Mesenchymal stem cell (in vitro differentiated cells and primary cell): ENCODE data around the gene NDFIP2.

Experiments used
- DNase-seq: peaks from one replicate; pipeline ENCODE4 v3.0.0-alpha.2; 2013
- H2AFZ ChIP-seq: one replicate; pipeline ENCODE4 v1.6.1; 2013; ENCODE audit warnings: low read depth, mild to moderate bottlenecking, control low read depth, inconsistent platforms, low read length, moderate library complexity
- H2AK5ac ChIP-seq: 2 replicates; pipeline ENCODE4 v1.6.1; 2013; ENCODE audit warnings: low read length, moderate library complexity, mild to moderate bottlenecking, inconsistent platforms; ENCODE audit not compliant: severe bottlenecking
- H2BK120ac ChIP-seq: one replicate; pipeline ENCODE4 v1.6.1; 2013; ENCODE audit warnings: low read depth, mild to moderate bottlenecking, inconsistent platforms, low read length, moderate library complexity
- H2BK12ac ChIP-seq, 2 experiments: one replicate each; pipeline ENCODE4 v1.6.1; 2013; ENCODE audit warnings: inconsistent platforms in 2 of 2, low read length in 2 of 2, mild to moderate bottlenecking in 2 of 2, moderate library complexity in 2 of 2, control low read depth in 1 of 2
- H2BK15ac ChIP-seq: one replicate; pipeline ENCODE4 v1.6.1; 2013; ENCODE audit warnings: mild to moderate bottlenecking, low read depth, inconsistent platforms; ENCODE audit not compliant: poor library complexity, severe bottlenecking
- H2BK5ac ChIP-seq: 2 replicates; pipeline ENCODE4 v1.6.1; 2013; ENCODE audit warnings: low read depth, mild to moderate bottlenecking, low read length, control low read depth, inconsistent platforms; ENCODE audit not compliant: poor library complexity, severe bottlenecking
- H3K14ac ChIP-seq, 2 experiments: one replicate each; pipeline ENCODE4 v1.6.1; 2013; ENCODE audit warnings: inconsistent platforms in 2 of 2, low read length in 2 of 2, control low read depth in 1 of 2, mild to moderate bottlenecking in 1 of 2, moderate library complexity in 1 of 2
- H3K18ac ChIP-seq, 2 experiments: one replicate each; pipeline ENCODE4 v1.6.1; 2013; ENCODE audit warnings: inconsistent platforms in 2 of 2, low read length in 2 of 2, control low read depth in 1 of 2, low read depth in 1 of 2, mild to moderate bottlenecking in 1 of 2
- H3K23ac ChIP-seq, 2 experiments: one replicate each; pipeline ENCODE4 v1.6.1; 2013; ENCODE audit warnings: inconsistent platforms in 2 of 2, low read length in 2 of 2, mild to moderate bottlenecking in 2 of 2, moderate library complexity in 2 of 2, control low read depth in 1 of 2
- H3K27ac ChIP-seq: 2 replicates; pipeline ENCODE4 v1.5.1; 2013; ENCODE audit warnings: mild to moderate bottlenecking, moderate library complexity, low read length, control low read depth, inconsistent platforms; ENCODE audit not compliant: poor library complexity, severe bottlenecking
- H3K27me3 ChIP-seq, 2 experiments: 2 replicates each; pipeline versions ENCODE4 v1.6.1 to v1.7.0; 2013; ENCODE audit warnings: low read length in 2 of 2, mild to moderate bottlenecking in 2 of 2, moderate library complexity in 2 of 2, control low read depth in 1 of 2, inconsistent platforms in 1 of 2; ENCODE audit not compliant: control insufficient read depth in 1 of 2, insufficient read depth in 1 of 2
- H3K36me3 ChIP-seq, 2 experiments: 2 replicates each; pipeline versions ENCODE4 v1.6.1 to v1.7.0; 2013; ENCODE audit warnings: low read length in 2 of 2, control low read depth in 1 of 2, inconsistent platforms in 1 of 2, low read depth in 1 of 2, mild to moderate bottlenecking in 1 of 2; ENCODE audit not compliant: insufficient read depth in 2 of 2, control insufficient read depth in 1 of 2
- H3K4ac ChIP-seq, 2 experiments: one replicate each; pipeline ENCODE4 v1.6.1; 2013; ENCODE audit warnings: inconsistent platforms in 2 of 2, low read length in 2 of 2, mild to moderate bottlenecking in 2 of 2, moderate library complexity in 2 of 2, control low read depth in 1 of 2, low read depth in 1 of 2
- H3K4me1 ChIP-seq: 2 replicates; pipeline ENCODE4 v1.6.1; 2013; ENCODE audit warnings: low read depth, low read length, control low read depth; ENCODE audit not compliant: control insufficient read depth, insufficient read depth
- H3K4me2 ChIP-seq: 2 replicates; pipeline ENCODE4 v1.6.1; 2013; ENCODE audit warnings: low read length, mild to moderate bottlenecking, inconsistent platforms; ENCODE audit not compliant: poor library complexity, severe bottlenecking
- H3K4me3 ChIP-seq, 2 experiments: 2 replicates each; pipeline versions ENCODE4 v1.5.1 to v1.7.0; 2013; ENCODE audit warnings: low read length in 2 of 2, mild to moderate bottlenecking in 2 of 2, control low read depth in 1 of 2, low read depth in 1 of 2; ENCODE audit not compliant: insufficient read depth in 1 of 2
- H3K79me1 ChIP-seq: replicated peaks from 2 replicates; pipeline ENCODE4 v1.6.1; 2013; ENCODE audit warnings: mild to moderate bottlenecking, control low read depth, low read length, inconsistent platforms; ENCODE audit not compliant: poor library complexity, severe bottlenecking
- H3K9ac ChIP-seq: 2 replicates; pipeline ENCODE4 v1.7.0; 2013; ENCODE audit warnings: mild to moderate bottlenecking, low read length, moderate library complexity
- H3K9me3 ChIP-seq: 2 replicates; pipeline ENCODE4 v1.7.0; 2013; ENCODE audit warnings: mild to moderate bottlenecking, low read length; ENCODE audit not compliant: control insufficient read depth
- H4K8ac ChIP-seq: one replicate; pipeline ENCODE4 v1.6.1; 2013; ENCODE audit warnings: inconsistent platforms, mild to moderate bottlenecking, low read length, moderate library complexity
- H4K91ac ChIP-seq: one replicate; pipeline ENCODE4 v1.6.1; 2013; ENCODE audit warnings: mild to moderate bottlenecking, low read length, inconsistent platforms
- WGBS: methylation state at CpG from one replicate; pipeline ENCODE4 v1.1.7; 2013; ENCODE audit warnings: mixed read lengths; 5-methylcytosine and 5-hydroxymethylcytosine counted together

The NDFIP2 gene

DNA sequence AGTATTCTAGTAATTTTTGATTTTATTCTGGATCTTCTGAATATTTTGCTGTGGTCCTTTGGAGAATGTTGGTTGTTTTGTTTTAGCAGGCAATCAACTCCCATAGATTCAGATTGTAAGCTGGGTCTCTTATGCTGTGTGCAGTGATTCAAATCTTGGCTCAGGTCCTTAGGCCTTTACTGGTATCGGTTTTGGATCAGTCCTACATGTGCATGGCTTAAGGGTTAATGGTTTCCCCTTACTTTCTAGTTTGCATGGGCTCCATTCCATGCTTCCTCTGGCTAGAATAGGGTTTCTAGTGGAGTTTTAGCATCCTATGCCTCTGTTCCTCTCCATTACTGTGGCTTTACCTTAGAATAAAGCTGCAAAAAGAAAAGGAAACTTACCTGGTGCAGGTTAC, 16.1 kb downstream of the NDFIP2 start:
- Histone ChIP-seq H3K27me3 (no peaks in the 10 kb centered on the region), H2BK15ac (no peak overlapping the region), H3K9me3 (no peaks in the 10 kb centered on the region), H3K4ac (no peak overlapping the region), H2AK5ac (no peak overlapping the region), H3K36me3 (no peaks in the 10 kb centered on the region), H3K23ac (no peak overlapping the region), H3K4me2 (no peak overlapping the region), H3K14ac (no peak overlapping the region), H3K4me1 (peaks cover 2% of the 10 kb centered on the region), H2BK5ac (no peak overlapping the region), H2BK120ac (no peak overlapping the region), H3K27ac (no peak overlapping the region), H3K9ac (no peak overlapping the region), H4K91ac (no peak overlapping the region), H3K79me1 (no peaks in the 10 kb centered on the region), H4K8ac (no peak overlapping the region), H3K18ac (no peak overlapping the region), H3K4me3 (no peak overlapping the region), H2AFZ (no peak overlapping the region), H2BK12ac (no peak overlapping the region)
- WGBS: 100% methylated on average over 1 of the region's 1 CpG
- DNase-seq: no peak

- Histone ChIP-seq H3K27me3 (no peaks in the 10 kb centered on the region), H2BK12ac (no peak overlapping the region), H3K4me2 (no peak overlapping the region), H3K36me3 (no peaks in the 10 kb centered on the region), H2BK15ac (no peak overlapping the region), H4K91ac (no peak overlapping the region), H2BK5ac (no peak overlapping the region), H3K4me3 (no peak overlapping the region), H3K14ac (no peak overlapping the region), H2AFZ (no peak overlapping the region), H4K8ac (no peak overlapping the region), H3K9me3 (no peaks in the 10 kb centered on the region), H3K4ac (no peak overlapping the region), H3K4me1 (no peaks in the 10 kb centered on the region), H2BK120ac (no peak overlapping the region), H3K18ac (no peak overlapping the region), H2AK5ac (no peak overlapping the region), H3K27ac (no peak overlapping the region), H3K79me1 (no peaks in the 10 kb centered on the region), H3K9ac (no peak overlapping the region), H3K23ac (no peak overlapping the region)
- WGBS: no CpG with 5 or more reads among the region's 1 CpG
- DNase-seq: no peak
Measured at GRCh38 chr13:79497852-79498251, 16.9 kb downstream of the NDFIP2 start.

- Histone ChIP-seq H2BK5ac (no peak overlapping the region), H3K9ac (no peak overlapping the region), H2BK12ac (no peak overlapping the region), H4K8ac (no peak overlapping the region), H3K79me1 (peaks cover 2% of the 10 kb centered on the region), H3K4ac (no peak overlapping the region), H4K91ac (no peak overlapping the region), H2BK120ac (no peak overlapping the region), H3K4me1 (no peaks in the 10 kb centered on the region), H3K9me3 (no peaks in the 10 kb centered on the region), H3K36me3 (no peaks in the 10 kb centered on the region), H3K4me3 (no peak overlapping the region), H3K18ac (no peak overlapping the region), H3K4me2 (no peak overlapping the region), H3K27ac (no peak overlapping the region), H3K23ac (no peak overlapping the region), H2AFZ (no peak overlapping the region), H2BK15ac (no peak overlapping the region), H3K27me3 (no peaks in the 10 kb centered on the region), H3K14ac (no peak overlapping the region), H2AK5ac (no peak overlapping the region)
- 91% methylated on average over 1 of the region's 4 CpGs for WGBS
- no peak for DNase-seq
Measured at GRCh38 chr13:79500829-79501228, 19.9 kb downstream of the NDFIP2 start.

- no peak overlapping the region for H3K27ac ChIP-seq
- no peak overlapping the region for H3K4me2 ChIP-seq
- H2AFZ ChIP-seq: no peak overlapping the region
- no peak overlapping the region for H2AK5ac ChIP-seq
- no peak overlapping the region for H3K4me3 ChIP-seq
- H3K79me1 ChIP-seq: peaks cover 2% of the 10 kb centered on the region
- H3K27me3 ChIP-seq: no peaks in the 10 kb centered on the region
- DNase-seq: peak; percentile 38
- H2BK12ac ChIP-seq: no peak overlapping the region
- H3K9ac ChIP-seq: no peak overlapping the region
- H3K4me1 ChIP-seq: no peaks in the 10 kb centered on the region
- no peak overlapping the region for H3K14ac ChIP-seq
- no peak overlapping the region for H3K23ac ChIP-seq
- H4K91ac ChIP-seq: no peak overlapping the region
- H2BK15ac ChIP-seq: no peak overlapping the region
- no peak overlapping the region for H3K4ac ChIP-seq
- H3K9me3 ChIP-seq: no peaks in the 10 kb centered on the region
- 92% methylated on average over 6 of the region's 7 CpGs for WGBS
- H2BK120ac ChIP-seq: no peak overlapping the region
- H2BK5ac ChIP-seq: no peak overlapping the region
- H4K8ac ChIP-seq: no peak overlapping the region
- no peaks in the 10 kb centered on the region for H3K36me3 ChIP-seq
- no peak overlapping the region for H3K18ac ChIP-seq
Measured at GRCh38 chr13:79501538-79502232, 20.7 kb downstream of the NDFIP2 start.
